Activated CD8-positive, alpha-beta memory T cell treated with anti-CD3 and anti-CD28 coated beads, Interleukin-2, amount 50 U/mL, for 24 hours (primary cell): Measurements from ENCODE around the gene MAML3.

ENCODE experiments used
- DNase-seq: peaks from one replicate; pipeline ENCODE4 v3.0.0-alpha.2; 2020; ENCODE audit errors: extremely low read depth

MAML3 gene

GRCh38 chr4:139686988-139687387, 467.0 kb downstream of the MAML3 start:
- DNase-seq = no peak

GRCh38 chr4:139686130-139686529, 467.9 kb downstream of the MAML3 start:
- DNase-seq = no peak

- no peak for DNase-seq
Measured at GRCh38 chr4:139685180-139685579, 468.8 kb downstream of the MAML3 start.

- DNase-seq = no peak
Measured at GRCh38 chr4:139684351-139684750, 469.6 kb downstream of the MAML3 start.

GRCh38 chr4:139682741-139683151, 471.2 kb downstream of the MAML3 start:
- DNase-seq = no peak

GRCh38 chr4:139682309-139682708, 471.7 kb downstream of the MAML3 start:
- DNase-seq = no peak

- no peak for DNase-seq
Measured at GRCh38 chr4:139676913-139677585, 476.9 kb downstream of the MAML3 start.

- DNase-seq = no peak
Measured at GRCh38 chr4:139676365-139676764, 477.6 kb downstream of the MAML3 start.

- DNase-seq = no peak
Measured at GRCh38 chr4:139675651-139676050, 478.3 kb downstream of the MAML3 start.

- no peak for DNase-seq
Measured at GRCh38 chr4:139674875-139675550, 479.0 kb downstream of the MAML3 start.

GRCh38 chr4:139672732-139673131, 481.3 kb downstream of the MAML3 start:
- no peak for DNase-seq

- no peak for DNase-seq
Measured at GRCh38 chr4:139672215-139672614, 481.8 kb downstream of the MAML3 start.

GRCh38 chr4:139670775-139671174, 483.2 kb downstream of the MAML3 start:
- DNase-seq = no peak

- no peak for DNase-seq
Measured at GRCh38 chr4:139669890-139670289, 484.1 kb downstream of the MAML3 start.

GRCh38 chr4:139669335-139669734, 484.6 kb downstream of the MAML3 start:
- no peak for DNase-seq

- no peak for DNase-seq
Measured at GRCh38 chr4:139668658-139669201, 485.3 kb downstream of the MAML3 start.

GRCh38 chr4:139668036-139668435, 485.9 kb downstream of the MAML3 start:
- DNase-seq = no peak
